ENCODE measurements around the gene MTRF1L.

Gene MTRF1L

DNA sequence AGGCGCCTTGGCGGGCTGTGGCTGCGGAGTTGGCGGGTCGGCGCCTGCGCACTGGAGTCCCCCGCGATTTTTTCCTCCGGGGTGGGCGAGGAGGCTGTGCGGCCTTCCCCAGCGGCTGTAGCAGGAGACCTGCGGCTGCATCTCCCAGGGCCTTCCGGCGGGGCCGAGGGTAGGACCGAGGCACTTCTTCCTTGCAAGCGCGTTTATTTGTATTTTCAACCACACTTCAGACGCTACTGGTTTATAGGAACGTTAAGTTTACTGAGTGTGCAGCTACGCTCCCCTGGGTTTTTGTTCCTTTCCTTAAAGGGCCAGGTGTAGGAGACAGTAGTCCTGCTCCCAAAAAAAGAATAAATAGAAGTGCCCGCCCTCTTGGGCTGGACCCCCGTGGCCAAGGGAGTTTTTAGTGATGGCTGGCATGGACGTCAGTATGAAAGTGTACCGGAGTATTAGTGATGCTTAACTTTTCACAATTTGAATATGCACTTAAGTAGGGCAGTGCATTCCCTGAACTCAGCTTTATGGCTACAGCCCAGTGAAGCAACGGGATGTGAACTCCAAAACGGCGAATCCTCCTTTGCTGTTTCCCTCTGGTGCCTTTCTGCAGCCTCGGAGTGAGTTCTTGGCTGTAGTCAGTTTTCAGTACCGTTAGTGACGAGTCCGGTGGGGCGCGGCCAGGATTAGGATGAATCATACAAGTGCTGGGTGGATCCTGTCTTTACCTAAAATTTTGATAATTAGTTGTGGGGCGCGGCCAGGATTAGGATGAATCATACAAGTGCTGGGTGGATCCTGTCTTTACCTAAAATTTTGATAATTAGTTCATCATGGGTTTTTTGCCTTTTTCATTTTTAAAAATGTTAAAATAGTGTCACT is 18.6 kb downstream of the MTRF1L start:
- Histone ChIP-seq H3K36me3 (ENCODE audit: insufficient read depth) (peaks cover 5% of the 10 kb centered on the region), H3K79me2 (ENCODE audit: insufficient read depth, low read depth) (peaks cover 73% of the 10 kb centered on the region), H3K4me2 (peak overlapping the region; percentile 84), H3K27me3 (ENCODE audit: insufficient read depth, low read depth) (no peaks in the 10 kb centered on the region), H3K27ac (peak overlapping the region; percentile 84), H3K4me3 (IDR thresholded peaks at IDR 0.05; ENCODE audit: insufficient read depth, low read depth, low read length) (no peak overlapping the region), H3K4me1 (ENCODE audit: low read depth, poor library complexity, severe bottlenecking) (peaks cover 45% of the 10 kb centered on the region), H3K9ac (peak overlapping the region; percentile 87), H2AFZ (ENCODE audit: low read depth) (peak overlapping the region; percentile 43), H4K20me1 (ENCODE audit: insufficient read depth) (peaks cover 19% of the 10 kb centered on the region)
- TF ChIP-seq CTCF (conservative IDR thresholded peaks at IDR 0.05; ENCODE audit: low read depth, low read length), result no peak

- Histone ChIP-seq H3K79me2 (ENCODE audit: insufficient read depth, low read depth) (peaks cover 81% of the 10 kb centered on the region), H3K27ac (peak within 1 kb of the TSS; percentile 84), H3K27me3 (ENCODE audit: insufficient read depth, low read depth) (no peaks in the 10 kb centered on the region), H2AFZ (ENCODE audit: low read depth) (peak within 1 kb of the TSS; percentile 43), H3K4me3 (IDR thresholded peaks at IDR 0.05; ENCODE audit: insufficient read depth, low read depth, low read length) (no peak within 1 kb of the TSS), H3K4me2 (peak within 1 kb of the TSS; percentile 84), H4K20me1 (ENCODE audit: insufficient read depth) (peaks cover 24% of the 10 kb centered on the region), H3K9ac (peak within 1 kb of the TSS; percentile 87), H3K36me3 (ENCODE audit: insufficient read depth) (peaks cover 5% of the 10 kb centered on the region), H3K4me1 (ENCODE audit: low read depth, poor library complexity, severe bottlenecking) (peaks cover 51% of the 10 kb centered on the region)
- TF ChIP-seq CTCF (conservative IDR thresholded peaks at IDR 0.05; ENCODE audit: low read depth, low read length), result no peak
These were observed 19.4 kb downstream of the MTRF1L start, which contains the start of gene FBXO5 for GRCh38 chr6:152982904-152983636. Gene FBXO5 (minus strand): TSS chr6:152983041. CDS start chr6:152982959, 82 bp downstream.

DNA sequence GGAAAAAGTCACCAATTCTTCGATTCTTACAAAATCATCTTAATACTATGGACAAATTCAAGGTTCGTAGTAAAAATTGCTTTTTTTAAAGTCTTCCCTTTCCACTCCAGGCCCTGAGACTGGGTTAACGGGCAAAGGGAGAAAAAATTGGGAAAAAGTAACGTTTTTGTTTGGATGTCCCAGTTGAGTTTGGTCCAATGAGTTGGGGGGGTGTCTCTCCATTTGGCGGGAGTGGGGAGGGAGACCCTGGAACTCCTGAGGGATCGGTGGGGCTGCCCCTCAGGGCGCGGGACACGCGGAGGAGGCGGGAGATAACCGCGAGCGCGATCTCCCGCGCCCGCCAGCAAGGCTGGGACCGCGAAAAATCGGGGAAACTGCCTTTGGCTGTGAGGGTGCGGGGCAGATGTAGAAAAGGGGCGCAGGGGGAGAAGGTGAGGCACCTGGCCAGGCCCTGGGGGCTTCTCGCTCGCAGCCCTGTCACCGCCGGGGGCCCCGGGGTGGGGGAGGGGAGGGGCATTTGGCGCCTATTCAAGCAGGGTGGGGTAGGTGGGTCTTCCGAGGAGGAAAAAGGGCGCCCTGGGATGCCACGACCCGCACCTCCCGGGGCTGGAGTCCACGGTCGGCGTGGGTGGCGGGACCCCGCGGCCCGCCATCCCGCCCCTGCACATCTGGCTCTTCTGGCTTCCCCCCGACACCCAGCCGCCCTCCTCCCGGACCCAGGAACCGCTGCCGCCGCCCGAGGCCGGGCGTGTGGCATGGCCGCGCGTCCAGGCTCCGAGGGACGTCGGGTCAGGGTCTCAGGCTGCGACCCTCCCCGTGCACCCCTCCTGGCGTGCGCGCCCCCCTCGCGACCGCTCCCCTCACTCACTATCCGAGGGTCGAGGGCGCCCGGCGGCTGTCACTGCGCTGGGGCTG is 20.3 kb downstream of the MTRF1L start:
- Histone ChIP-seq H3K36me3 (ENCODE audit: insufficient read depth) (peaks cover 5% of the 10 kb centered on the region), H3K9ac (peak overlapping the region; percentile 87), H3K79me2 (ENCODE audit: insufficient read depth, low read depth) (peaks cover 90% of the 10 kb centered on the region), H4K20me1 (ENCODE audit: insufficient read depth) (peaks cover 31% of the 10 kb centered on the region), H3K4me1 (ENCODE audit: low read depth, poor library complexity, severe bottlenecking) (peaks cover 59% of the 10 kb centered on the region), H3K4me2 (peak overlapping the region; percentile 77), H3K4me3 (IDR thresholded peaks at IDR 0.05; ENCODE audit: insufficient read depth, low read depth, low read length) (no peak overlapping the region), H3K27ac (peak overlapping the region; percentile 84), H2AFZ (ENCODE audit: low read depth) (0 out of 2 replicates have a peak overlapping the region, but pooled peaks have one; percentile 31), H3K27me3 (ENCODE audit: insufficient read depth, low read depth) (no peaks in the 10 kb centered on the region)
- no peak for TF ChIP-seq CTCF (conservative IDR thresholded peaks at IDR 0.05; ENCODE audit: low read depth, low read length)

GRCh38 chr6:152981219-152981618 is 21.3 kb downstream of the MTRF1L start:
- Histone ChIP-seq H2AFZ (ENCODE audit: low read depth) (no peak overlapping the region), H4K20me1 (ENCODE audit: insufficient read depth) (peaks cover 38% of the 10 kb centered on the region), H3K27ac (no peak overlapping the region), H3K4me2 (peak overlapping the region; percentile 77), H3K79me2 (ENCODE audit: insufficient read depth, low read depth) (peaks cover 92% of the 10 kb centered on the region), H3K27me3 (ENCODE audit: insufficient read depth, low read depth) (no peaks in the 10 kb centered on the region), H3K9ac (peak overlapping the region; percentile 87), H3K4me3 (IDR thresholded peaks at IDR 0.05; ENCODE audit: insufficient read depth, low read depth, low read length) (no peak overlapping the region), H3K36me3 (ENCODE audit: insufficient read depth) (peaks cover 11% of the 10 kb centered on the region), H3K4me1 (ENCODE audit: low read depth, poor library complexity, severe bottlenecking) (peaks cover 62% of the 10 kb centered on the region)
- TF ChIP-seq CTCF (conservative IDR thresholded peaks at IDR 0.05; ENCODE audit: low read depth, low read length), result no peak

Data from KMS-11 (cell line).